ENCODE data around the gene DOCK10.

DNA sequence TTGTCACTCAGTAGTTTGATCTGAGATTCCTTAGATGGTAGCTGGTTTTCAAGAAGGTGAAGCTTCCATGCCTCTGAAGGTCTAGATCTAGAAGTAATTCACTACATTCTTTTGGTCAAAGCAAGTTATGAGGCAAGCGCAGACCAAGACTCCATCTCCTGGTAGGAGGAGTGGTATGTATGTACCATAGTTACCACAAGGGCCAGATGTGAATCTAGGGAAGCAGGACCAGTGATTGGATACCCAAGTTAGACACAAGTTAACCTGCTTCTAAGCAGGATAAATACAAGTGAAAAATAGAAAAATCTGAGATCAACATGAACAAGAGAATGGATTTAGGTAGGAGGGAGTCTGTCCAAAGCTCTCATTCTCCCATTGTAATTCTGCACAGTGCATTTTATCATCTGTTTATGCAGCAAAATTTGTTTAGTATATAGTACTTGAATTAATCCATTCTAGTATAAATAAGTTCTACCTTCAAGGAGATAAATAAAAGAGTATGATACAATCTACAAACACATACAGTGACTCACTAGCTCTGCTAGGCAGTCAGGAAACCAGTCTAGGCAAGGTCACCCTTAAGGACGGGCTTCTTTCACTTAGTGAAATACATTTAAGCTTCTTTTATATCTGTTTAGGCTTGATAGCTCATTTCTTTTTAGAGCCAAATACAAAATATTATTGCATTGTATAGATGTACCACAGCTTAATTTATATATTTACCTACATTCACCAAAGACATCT, 14.2 kb upstream of the DOCK10 start:
- TF ChIP-seq, protein P1, sequence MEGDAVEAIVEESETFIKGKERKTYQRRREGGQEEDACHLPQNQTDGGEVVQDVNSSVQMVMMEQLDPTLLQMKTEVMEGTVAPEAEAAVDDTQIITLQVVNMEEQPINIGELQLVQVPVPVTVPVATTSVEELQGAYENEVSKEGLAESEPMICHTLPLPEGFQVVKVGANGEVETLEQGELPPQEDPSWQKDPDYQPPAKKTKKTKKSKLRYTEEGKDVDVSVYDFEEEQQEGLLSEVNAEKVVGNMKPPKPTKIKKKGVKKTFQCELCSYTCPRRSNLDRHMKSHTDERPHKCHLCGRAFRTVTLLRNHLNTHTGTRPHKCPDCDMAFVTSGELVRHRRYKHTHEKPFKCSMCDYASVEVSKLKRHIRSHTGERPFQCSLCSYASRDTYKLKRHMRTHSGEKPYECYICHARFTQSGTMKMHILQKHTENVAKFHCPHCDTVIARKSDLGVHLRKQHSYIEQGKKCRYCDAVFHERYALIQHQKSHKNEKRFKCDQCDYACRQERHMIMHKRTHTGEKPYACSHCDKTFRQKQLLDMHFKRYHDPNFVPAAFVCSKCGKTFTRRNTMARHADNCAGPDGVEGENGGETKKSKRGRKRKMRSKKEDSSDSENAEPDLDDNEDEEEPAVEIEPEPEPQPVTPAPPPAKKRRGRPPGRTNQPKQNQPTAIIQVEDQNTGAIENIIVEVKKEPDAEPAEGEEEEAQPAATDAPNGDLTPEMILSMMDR (IDR thresholded peaks at IDR 0.05), result no peak
- no peak for TF ChIP-seq POLR2A (IDR thresholded peaks at IDR 0.05)
